Stimulated activated CD4-positive, alpha-beta T cell treated with anti-CD3 and anti-CD28 coated beads, Interleukin-2, amount 100 ng/mL, for 24 hours (primary cell): ENCODE measurements around the gene ENPP3.
"Not testable (repeated sequence)": the region's sequence is repeated elsewhere in the genome, so short reads cannot be mapped to it uniquely, and the experiment has no call there.

Experiments used
- DNase-seq, 2 donors: peaks; one replicate each; pipeline ENCODE4 v3.0.0-alpha.2; 2020

Gene ENPP3

DNA sequence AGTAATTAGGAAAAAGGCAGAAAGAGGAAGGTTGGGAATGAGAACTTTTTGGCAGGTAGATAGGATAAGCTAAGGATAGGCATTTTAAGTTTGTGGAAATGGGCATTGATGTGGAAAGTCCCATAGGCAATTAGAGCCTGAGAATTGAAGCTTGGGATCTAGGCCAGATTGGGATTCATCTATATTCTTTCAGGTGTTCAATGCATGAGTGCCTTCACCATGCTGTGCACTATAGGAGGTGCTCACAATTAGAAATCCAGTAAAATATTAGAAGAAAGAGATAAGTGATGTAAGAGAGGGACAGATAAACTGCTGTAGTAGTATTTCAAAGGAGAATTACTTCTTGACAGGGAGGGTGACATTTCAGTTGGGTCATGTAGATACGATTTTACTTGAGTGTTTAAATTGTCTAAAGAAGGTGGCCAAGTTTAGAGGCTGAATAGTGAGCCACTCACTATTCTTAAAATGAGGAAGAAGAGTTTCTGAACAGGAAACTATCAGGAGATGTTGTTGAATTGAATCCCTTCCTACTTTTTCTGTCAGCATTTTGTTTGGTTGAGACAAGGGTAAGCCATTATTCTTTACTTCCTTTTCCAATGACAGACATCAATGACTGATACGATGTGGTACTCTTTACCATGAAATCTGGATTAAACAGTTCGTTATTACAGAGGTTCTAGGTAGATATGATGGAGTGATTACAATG, 104.7 kb downstream of the ENPP3 start:
- no peak for DNase-seq

DNA sequence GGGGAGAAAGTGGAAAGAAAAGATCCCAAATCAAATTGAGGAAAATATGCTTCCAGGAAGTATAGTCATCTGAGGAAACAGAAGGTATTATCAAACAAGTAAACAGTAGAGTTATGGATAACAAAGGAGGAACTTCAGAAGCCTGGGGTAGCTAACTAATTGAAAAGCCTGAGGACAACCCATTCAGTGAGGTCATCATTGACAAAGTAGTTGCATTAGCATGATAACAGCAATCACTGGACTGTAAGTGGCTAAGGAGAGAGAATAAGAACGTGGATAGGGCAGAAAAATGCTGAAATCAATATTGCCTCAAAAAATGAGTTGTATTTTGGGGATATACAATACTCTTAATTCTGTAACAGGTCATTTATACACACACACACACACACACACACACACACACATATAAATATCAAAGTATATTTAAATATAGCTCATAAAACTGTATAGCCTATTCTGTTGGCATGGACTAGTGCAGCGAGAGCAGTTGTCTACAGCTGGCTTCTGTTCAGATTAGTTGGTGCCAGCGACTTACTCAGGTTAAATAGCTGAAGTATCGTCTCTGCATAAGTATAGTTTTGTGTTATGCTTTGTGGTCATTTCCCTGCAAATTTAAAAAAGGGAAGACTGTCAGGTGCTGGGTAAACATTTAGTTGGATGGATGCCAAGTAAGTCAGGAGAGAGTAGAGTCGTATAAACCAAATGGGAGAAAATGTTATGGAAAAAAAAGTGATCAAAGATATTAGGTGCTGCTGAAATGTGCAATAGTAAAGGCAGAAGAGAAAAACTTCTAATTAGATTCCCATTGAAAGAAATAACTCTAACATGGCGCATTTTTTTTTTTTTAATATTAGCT, 107.6 kb downstream of the ENPP3 start:
- no peak for DNase-seq

- no peak for DNase-seq
Measured at GRCh38 chr6:131745476-131745875, 108.4 kb downstream of the ENPP3 start.

- no peak for DNase-seq
Measured at GRCh38 chr6:131747821-131748353, 110.8 kb downstream of the ENPP3 start.

- DNase-seq, result no peak
Measured at GRCh38 chr6:131749023-131749422, 111.9 kb downstream of the ENPP3 start.

- not testable (repeated sequence) for DNase-seq
Measured at GRCh38 chr6:131751012-131751715, 114.1 kb downstream of the ENPP3 start.

DNA sequence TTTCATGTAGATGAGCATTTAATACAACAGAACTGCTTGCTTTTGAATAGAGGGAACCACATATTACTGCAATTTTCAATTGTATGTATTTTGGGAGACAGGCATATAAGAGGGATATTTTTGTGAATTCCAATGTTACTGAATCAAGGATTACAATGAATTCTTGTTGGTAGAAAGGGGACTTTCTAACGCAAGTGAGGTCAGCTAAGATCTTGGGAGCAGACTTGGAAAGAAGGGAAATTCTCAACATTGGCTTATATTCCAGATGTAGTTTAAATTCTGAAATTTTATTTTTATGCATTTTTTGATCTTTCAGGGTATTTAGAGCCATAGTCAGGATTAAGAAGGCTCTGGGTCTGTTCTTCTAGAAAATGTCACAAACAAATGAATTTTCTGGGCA, 117.0 kb downstream of the ENPP3 start:
- no peak for DNase-seq

DNA sequence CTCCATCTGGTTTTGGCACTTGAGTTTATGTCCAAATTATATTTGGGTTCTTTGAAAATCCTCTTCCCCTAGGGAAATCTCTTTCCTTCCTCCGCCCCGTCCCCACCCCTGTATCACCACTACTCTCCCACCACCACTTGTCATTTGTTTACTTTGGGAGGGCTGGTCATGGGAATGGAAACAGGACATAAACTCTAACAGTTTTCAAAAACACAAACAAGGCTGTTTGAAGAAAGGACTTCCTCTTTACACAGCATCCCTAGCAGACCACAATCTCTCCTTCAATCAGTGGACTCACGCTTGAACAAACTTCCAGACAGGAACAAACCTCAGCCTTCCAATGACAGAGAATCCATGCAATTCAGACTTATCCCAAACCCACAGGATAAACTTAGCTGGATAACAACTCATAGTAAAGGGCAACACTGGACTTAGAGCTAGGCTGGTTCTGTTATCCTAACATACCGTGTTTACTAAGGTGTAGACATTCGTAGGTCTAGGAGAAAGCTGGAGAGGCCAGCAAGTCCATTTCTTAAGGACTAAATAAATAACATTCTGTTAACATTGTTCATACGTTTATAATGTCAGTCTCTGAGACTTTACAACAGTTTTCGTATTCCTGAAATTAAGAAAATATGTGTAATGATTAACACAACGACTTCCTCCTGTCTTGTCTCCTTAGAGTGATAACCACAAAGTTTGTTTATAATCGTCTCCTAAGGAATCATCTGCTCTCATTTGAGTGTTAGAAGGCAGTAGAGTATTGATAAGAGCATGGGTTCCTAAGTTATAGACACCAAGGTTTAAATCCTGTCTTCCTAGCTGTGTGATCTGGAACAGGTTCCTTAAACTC, 117.8 kb downstream of the ENPP3 start:
- DNase-seq, result no peak

- no peak for DNase-seq
Measured at GRCh38 chr6:131755597-131755996, 118.5 kb downstream of the ENPP3 start.

GRCh38 chr6:131756039-131756438, 118.9 kb downstream of the ENPP3 start:
- no peak for DNase-seq

DNA sequence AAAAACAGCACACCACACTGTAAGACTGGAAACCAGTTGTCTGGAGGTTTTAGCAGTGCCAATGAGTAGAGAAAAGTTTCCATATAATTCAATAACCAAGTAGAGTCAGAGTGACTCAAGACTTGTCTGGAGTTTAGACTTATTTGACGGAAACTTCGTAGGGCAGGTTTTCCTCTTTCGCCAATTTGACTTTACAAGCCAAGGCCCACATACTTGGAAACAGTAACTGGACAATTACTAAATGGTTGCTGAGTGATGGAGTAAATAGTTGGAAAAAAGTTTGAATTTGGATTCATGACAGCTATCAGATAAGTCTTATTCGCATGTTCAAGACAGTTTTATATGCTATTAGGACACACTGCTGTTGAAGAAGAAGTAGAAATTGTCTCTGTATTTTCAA, 121.8 kb downstream of the ENPP3 start:
- DNase-seq, result no peak

GRCh38 chr6:131761060-131761761, 124.1 kb downstream of the ENPP3 start:
- no peak for DNase-seq

GRCh38 chr6:131761762-131762067, 124.6 kb downstream of the ENPP3 start:
- no peak for DNase-seq

- no peak for DNase-seq
Measured at GRCh38 chr6:131762984-131763383, 125.9 kb downstream of the ENPP3 start.

DNA sequence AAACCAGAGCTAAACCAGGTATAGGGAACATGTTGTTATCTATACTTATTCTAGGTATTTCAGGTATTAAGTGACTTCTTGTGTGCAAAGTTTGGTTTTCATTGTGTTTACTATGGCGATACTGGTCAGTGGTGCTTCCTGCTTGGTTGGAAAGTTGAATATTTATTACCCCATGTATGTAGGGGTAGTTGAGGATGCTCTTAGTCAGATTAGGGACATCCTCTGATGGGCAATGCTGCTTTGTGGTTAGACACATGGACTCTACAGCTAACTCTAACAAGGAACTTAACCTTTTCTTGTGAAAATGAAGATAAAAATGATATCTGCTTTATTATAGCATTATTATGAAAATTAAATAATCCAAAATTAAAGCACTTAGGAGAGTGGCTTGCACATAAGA, 126.6 kb downstream of the ENPP3 start:
- DNase-seq, result no peak

DNA sequence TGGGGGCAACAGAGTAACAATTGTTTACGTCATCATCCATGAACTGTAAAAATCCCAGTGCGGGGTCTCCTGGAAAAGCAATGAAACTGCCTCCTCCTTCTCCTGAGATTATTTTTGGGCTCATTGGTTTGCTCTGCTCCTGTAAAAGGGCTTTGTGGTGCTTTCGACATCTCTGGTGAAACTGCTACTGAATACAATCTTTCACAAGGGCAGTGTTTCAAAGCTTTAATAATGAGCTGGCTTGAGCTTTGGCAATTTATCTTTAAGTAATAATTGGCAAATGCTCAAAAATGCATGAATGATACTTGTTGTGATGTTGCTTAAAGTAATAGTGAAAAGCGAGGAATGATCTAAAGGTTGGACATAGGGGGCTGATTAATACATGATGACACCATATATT, 127.2 kb downstream of the ENPP3 start:
- no peak for DNase-seq

DNA sequence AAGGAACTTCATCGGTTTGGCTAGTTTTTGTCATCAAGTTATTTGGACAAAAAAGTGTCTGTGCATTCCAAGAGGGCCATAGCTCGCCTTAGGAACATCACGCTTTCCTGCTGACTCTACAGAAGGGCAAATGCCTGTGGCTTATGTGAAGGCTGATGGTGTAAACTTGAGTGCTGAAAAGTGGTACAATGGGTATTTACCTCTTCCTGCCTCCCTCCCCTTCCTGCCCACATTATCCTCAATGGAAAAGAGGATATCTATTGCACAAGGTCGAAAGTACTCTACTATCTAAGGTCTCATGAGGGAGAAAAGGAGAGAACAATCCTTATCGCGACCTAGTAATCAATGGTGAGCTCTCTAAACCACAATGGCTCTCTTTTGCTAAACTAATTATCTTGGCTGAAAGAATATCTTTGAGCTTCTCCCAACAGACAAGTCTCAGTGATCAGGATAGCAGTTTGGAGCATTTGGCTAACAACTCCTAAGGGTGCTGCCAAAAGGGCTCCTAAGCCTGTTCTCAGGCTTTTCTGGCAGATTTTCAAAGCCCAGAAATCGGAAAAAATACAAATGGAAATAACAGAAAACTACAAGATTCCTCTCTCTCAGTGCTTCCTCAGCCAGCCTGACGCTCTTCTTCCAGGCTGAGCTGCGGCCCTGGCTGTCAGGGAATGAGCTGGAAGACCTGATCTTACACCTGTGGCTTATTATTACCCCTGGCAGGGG, 128.1 kb downstream of the ENPP3 start:
- DNase-seq, result no peak

DNA sequence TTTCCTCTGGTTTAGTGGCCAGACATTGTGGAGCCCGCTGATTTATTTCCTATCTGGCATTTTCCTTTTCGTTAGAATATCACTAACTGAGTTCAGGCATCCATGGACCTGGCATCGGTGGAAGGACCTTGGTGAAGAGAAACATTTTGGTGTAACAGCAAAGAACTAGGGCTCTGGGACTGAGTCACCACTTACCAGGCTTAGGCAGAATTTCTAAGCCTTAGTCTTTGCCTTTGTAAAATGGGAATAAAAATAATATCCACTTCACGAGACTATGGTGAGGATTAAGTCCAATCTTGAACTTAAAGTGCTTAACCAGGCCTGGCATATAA, 128.7 kb downstream of the ENPP3 start:
- DNase-seq, result no peak

GRCh38 chr6:131766631-131767030, 129.5 kb downstream of the ENPP3 start:
- DNase-seq, result no peak

GRCh38 chr6:131768964-131769363, 131.9 kb downstream of the ENPP3 start:
- DNase-seq, result no peak

GRCh38 chr6:131769385-131770141, 132.5 kb downstream of the ENPP3 start:
- DNase-seq, result no peak
